Mesothelial cell of epicardium (in vitro differentiated cells): ENCODE data around the gene NYAP2. TPM values are rescaled to one million over a fixed set of nuclear protein-coding genes. Genes with fewer than 3 reads are reported as not detected.

Experiments used
- DNase-seq, 2 experiments: peaks; one replicate each; pipeline ENCODE4 v3.0.0; 2021; ENCODE audit warnings: low spot score in 2 of 2; ENCODE audit not compliant: unreplicated experiment in 2 of 2
- H3K27ac Mint-ChIP-seq: 2 replicates; pipeline ENCODE4 v1.8.0; 2021; ENCODE audit warnings: mixed read lengths
- H3K27me3 Mint-ChIP-seq: 2 replicates; pipeline ENCODE4 v1.8.0; 2021; ENCODE audit warnings: low read depth, mixed read lengths
- H3K36me3 Mint-ChIP-seq: 2 replicates; pipeline ENCODE4 v1.8.0; 2021; ENCODE audit warnings: mixed read lengths
- H3K4me1 Mint-ChIP-seq: 2 replicates; pipeline ENCODE4 v1.8.0; 2021; ENCODE audit warnings: mixed read lengths
- H3K4me3 Mint-ChIP-seq: 2 replicates; pipeline ENCODE4 v1.8.0; 2021; ENCODE audit warnings: mild to moderate bottlenecking, moderate library complexity, mixed read lengths
- H3K9me3 Mint-ChIP-seq: 2 replicates; pipeline ENCODE4 v1.8.0; 2021; ENCODE audit warnings: mixed read lengths
- CTCF ChIP-seq: fragments of 200-600 bp; sonication (generic); IDR thresholded peaks from one replicate; pipeline ENCODE4 v1.5.0; 2021; ENCODE audit warnings: antibody characterized with exemption; ENCODE audit not compliant: unreplicated experiment
- total RNA-seq: library from RNA; stranded (reverse); gene quantifications from 3 replicates; pipeline ENCODE4 v1.2.1, GENCODE V29; 2021

Gene NYAP2
- total RNA-seq, 1 donor from 2014 or later, result not detected

- Mint-ChIP-seq H3K4me3 (no peak overlapping the region), H3K27ac (no peak overlapping the region), H3K9me3 (no peaks in the 10 kb centered on the region), H3K27me3 (peaks cover 6% of the 10 kb centered on the region), H3K4me1 (peaks cover 10% of the 10 kb centered on the region), H3K36me3 (no peaks in the 10 kb centered on the region)
- DNase-seq, result no peak
- no peak for TF ChIP-seq CTCF
Observed at GRCh38 chr2:225582355-225583116, 183.0 kb downstream of the NYAP2 start.

DNA sequence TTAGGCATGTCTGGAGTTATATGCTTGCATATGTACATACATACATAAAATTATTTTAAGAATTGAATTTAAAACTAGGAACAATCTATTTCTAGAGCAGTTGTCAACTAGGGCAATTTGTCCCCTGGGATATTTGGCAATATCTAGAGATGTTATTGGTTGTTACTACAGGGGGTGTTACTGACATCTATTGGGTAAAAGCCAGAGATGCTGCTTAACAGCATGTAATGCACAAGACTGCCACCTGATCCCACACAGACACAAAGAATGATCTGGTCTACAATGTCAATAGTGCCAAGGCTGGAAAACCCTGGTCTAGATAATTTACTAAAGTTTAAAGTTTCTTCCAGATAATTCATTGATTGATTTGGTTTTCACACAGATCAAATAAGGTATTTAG lies 185.3 kb downstream of the NYAP2 start:
- Mint-ChIP-seq H3K4me1 (peaks cover 2% of the 10 kb centered on the region), H3K9me3 (no peaks in the 10 kb centered on the region), H3K4me3 (no peak overlapping the region), H3K36me3 (no peaks in the 10 kb centered on the region), H3K27me3 (peaks cover 6% of the 10 kb centered on the region), H3K27ac (no peak overlapping the region)
- no peak for DNase-seq
- no peak for TF ChIP-seq CTCF

- TF ChIP-seq CTCF, result no peak
- no peaks in the 10 kb centered on the region for H3K9me3 Mint-ChIP-seq
- DNase-seq, result no peak
Observed at GRCh38 chr2:225590932-225591331, 191.4 kb downstream of the NYAP2 start.

GRCh38 chr2:225597911-225598310 lies 198.4 kb downstream of the NYAP2 start:
- Mint-ChIP-seq H3K9me3 (peaks cover 19% of the 10 kb centered on the region), H3K36me3 (no peaks in the 10 kb centered on the region), H3K4me1 (peaks cover 3% of the 10 kb centered on the region), H3K4me3 (no peak overlapping the region), H3K27me3 (no peaks in the 10 kb centered on the region), H3K27ac (no peak overlapping the region)
- no peak for DNase-seq
- no peak for TF ChIP-seq CTCF

More at GRCh38 chr2:225590932-225591331, 191.4 kb downstream of the NYAP2 start:
- H3K4me1 Mint-ChIP-seq, result no peaks in the 10 kb centered on the region
- H3K36me3 Mint-ChIP-seq, result no peaks in the 10 kb centered on the region
- H3K27me3 Mint-ChIP-seq, result no peaks in the 10 kb centered on the region
- no peak overlapping the region for H3K27ac Mint-ChIP-seq
- H3K4me3 Mint-ChIP-seq, result no peak overlapping the region

DNA sequence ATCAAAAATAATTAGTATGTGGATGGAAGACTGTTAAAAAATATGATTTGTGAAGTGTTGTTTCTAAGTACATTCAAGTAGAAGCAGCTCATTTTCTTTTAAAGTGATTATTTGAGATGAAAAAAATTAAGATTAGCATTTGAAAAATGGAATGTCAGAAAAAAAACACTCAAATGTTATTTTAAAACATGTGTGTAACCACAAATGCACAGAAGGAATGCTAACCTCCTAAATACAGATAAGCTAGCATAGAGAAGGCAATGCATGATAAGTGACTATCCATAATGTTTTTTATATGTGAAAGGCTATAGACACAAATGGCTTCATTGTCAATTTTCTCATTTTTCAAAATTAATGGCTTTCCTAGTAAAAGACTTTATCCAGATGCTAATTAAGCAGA lies 198.9 kb downstream of the NYAP2 start:
- H3K4me1 Mint-ChIP-seq, result peaks cover 3% of the 10 kb centered on the region
- H3K36me3 Mint-ChIP-seq, result no peaks in the 10 kb centered on the region
- no peak for TF ChIP-seq CTCF
- no peaks in the 10 kb centered on the region for H3K27me3 Mint-ChIP-seq
- no peak for DNase-seq
- no peak overlapping the region for H3K27ac Mint-ChIP-seq
- H3K9me3 Mint-ChIP-seq, result peaks cover 19% of the 10 kb centered on the region
- H3K4me3 Mint-ChIP-seq, result no peak overlapping the region

DNA sequence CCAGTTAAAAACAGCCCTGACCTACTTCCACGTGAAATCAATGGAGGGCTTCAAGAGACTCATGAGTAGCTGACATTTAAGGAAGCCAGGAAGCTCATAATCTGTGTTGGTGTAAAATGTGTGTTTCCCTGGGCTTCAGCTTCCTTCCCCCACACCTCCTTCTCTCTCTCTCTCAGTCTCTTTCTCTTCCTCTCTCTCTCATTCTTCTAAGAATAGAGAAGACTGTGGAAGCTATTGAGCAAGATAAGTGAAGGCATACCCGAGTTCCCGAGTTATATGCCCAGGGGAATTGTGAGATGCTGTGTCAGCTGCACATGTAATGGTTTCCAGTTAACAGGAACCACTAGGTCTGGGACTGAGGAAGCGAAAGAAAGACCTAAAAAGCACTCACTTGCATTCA lies 199.4 kb downstream of the NYAP2 start:
- no peak overlapping the region for H3K4me3 Mint-ChIP-seq
- DNase-seq, result no peak
- no peak overlapping the region for H3K27ac Mint-ChIP-seq
- H3K36me3 Mint-ChIP-seq, result no peaks in the 10 kb centered on the region
- no peaks in the 10 kb centered on the region for H3K27me3 Mint-ChIP-seq
- TF ChIP-seq CTCF, result no peak
- peaks cover 19% of the 10 kb centered on the region for H3K9me3 Mint-ChIP-seq
- peaks cover 3% of the 10 kb centered on the region for H3K4me1 Mint-ChIP-seq
